Stimulated activated naive CD8-positive, alpha-beta T cell treated with anti-CD3 and anti-CD28 coated beads, Interleukin-15, amount 100 ng/mL, for 72 hours (primary cell): ENCODE measurements around the gene TMEM174.

ENCODE experiments used
- ATAC-seq: fragments of 150-1000 bp; cut with Tn5 transposase; 2 replicates; pipeline ENCODE4 v1.10.0; 2021; ENCODE audit warnings: mild to moderate bottlenecking, moderate library complexity
- DNase-seq, 2 donors: peaks; one replicate each; pipeline ENCODE4 v3.0.0; 2021 to 2022
- H3K27ac Mint-ChIP-seq, 2 donors: one replicate each; pipeline ENCODE4 v1.8.0; 2022; ENCODE audit warnings: mild to moderate bottlenecking in 2 of 2, mixed read lengths in 2 of 2, moderate library complexity in 2 of 2
- H3K27me3 Mint-ChIP-seq: one replicate; pipeline ENCODE4 v1.8.0; 2022; ENCODE audit warnings: mixed read lengths
- H3K4me1 Mint-ChIP-seq: one replicate; pipeline ENCODE4 v1.8.0; 2022; ENCODE audit warnings: mild to moderate bottlenecking, mixed read lengths
- H3K4me3 Mint-ChIP-seq, 2 donors: one replicate each; pipeline ENCODE4 v1.8.0; 2022; ENCODE audit warnings: mild to moderate bottlenecking in 2 of 2, mixed read lengths in 2 of 2, moderate library complexity in 1 of 2
- H3K9me3 Mint-ChIP-seq, 2 donors: one replicate each; pipeline ENCODE4 v1.8.0; 2022; ENCODE audit warnings: mixed read lengths in 2 of 2

TMEM174 gene

GRCh38 chr5:73172951-73173350 is at the start of gene TMEM174:
Gene TMEM174 (plus strand): TSS chr5:73173193. CDS start chr5:73173244, 51 bp downstream.
- peaks cover 95% of the 10 kb centered on the region for H3K27me3 Mint-ChIP-seq

DNA sequence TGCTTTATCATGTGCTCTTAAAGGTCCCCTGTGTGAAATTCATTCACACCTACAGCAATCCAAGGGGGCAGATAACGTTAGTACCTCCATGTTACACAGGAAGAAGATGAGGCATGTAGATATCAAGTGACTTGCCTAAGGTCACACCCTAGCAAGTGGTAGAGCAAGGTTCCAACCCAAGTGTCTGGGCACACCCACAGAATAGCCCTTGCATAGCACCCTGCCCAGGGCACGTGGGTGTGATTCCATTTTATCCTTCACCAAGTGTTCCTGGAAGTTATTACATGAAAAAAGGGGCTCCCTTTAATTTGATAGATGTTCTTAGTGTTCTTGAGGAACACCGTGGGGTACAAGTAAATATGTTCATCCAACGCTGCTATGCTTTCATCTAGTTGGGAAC is 47.7 kb upstream of the TMEM174 start:
- DNase-seq (no peak), ATAC-seq (no peak)
- Mint-ChIP-seq H3K9me3 (no peaks in the 10 kb centered on the region), H3K27ac (no peak overlapping the region), H3K27me3 (peaks cover 92% of the 10 kb centered on the region), H3K4me1 (peaks cover 15% of the 10 kb centered on the region), H3K4me3 (no peak overlapping the region)

More at GRCh38 chr5:73172951-73173350, at the start of gene TMEM174:
- DNase-seq (no peak), ATAC-seq (no peak)
- H3K27ac Mint-ChIP-seq: no peak within 1 kb of the TSS
- peaks cover 0 to 6% of the 10 kb centered on the region in 2 donors for H3K9me3 Mint-ChIP-seq
- H3K4me1 Mint-ChIP-seq: peaks cover 6% of the 10 kb centered on the region
- H3K4me3 Mint-ChIP-seq: no peak within 1 kb of the TSS

- peaks cover 15% of the 10 kb centered on the region for H3K4me1 Mint-ChIP-seq
- DNase-seq: no peak
- no peaks in the 10 kb centered on the region for H3K9me3 Mint-ChIP-seq
- H3K27ac Mint-ChIP-seq: no peak overlapping the region
- H3K27me3 Mint-ChIP-seq: peaks cover 93% of the 10 kb centered on the region
- ATAC-seq: no peak
- no peak overlapping the region for H3K4me3 Mint-ChIP-seq
These were observed 46.6 kb upstream of the TMEM174 start for GRCh38 chr5:73126381-73126780.

DNA sequence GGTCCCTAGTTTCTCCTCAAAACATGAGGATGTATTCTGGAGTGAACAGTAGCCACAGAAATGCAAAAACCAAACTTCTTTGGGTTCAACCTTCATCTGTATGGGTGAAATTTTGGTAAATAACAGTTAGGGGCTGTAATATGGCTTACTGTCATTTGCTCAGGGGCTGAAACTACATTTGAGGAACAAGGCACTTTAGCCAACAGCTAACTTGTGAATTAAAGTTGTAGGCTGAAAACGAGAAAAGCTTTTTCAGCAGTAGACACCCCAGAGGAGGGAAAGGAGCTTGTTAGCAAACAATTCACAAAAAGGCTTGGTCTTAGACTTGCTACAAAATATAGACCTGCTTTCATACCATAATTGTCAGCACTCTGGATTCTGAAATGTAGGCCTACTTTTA is 46.0 kb upstream of the TMEM174 start:
- Mint-ChIP-seq H3K27ac (no peak overlapping the region), H3K4me1 (peaks cover 15% of the 10 kb centered on the region), H3K27me3 (peaks cover 92% of the 10 kb centered on the region), H3K9me3 (no peaks in the 10 kb centered on the region), H3K4me3 (no peak overlapping the region)
- DNase-seq (no peak), ATAC-seq (no peak)

- Mint-ChIP-seq H3K4me3 (no peak overlapping the region), H3K9me3 (no peaks in the 10 kb centered on the region), H3K27ac (no peak overlapping the region), H3K4me1 (peaks cover 1% of the 10 kb centered on the region), H3K27me3 (peaks cover 90% of the 10 kb centered on the region)
- DNase-seq: no peak
- no peak for ATAC-seq
These were observed 43.9 kb upstream of the TMEM174 start for GRCh38 chr5:73129143-73129542.

DNA sequence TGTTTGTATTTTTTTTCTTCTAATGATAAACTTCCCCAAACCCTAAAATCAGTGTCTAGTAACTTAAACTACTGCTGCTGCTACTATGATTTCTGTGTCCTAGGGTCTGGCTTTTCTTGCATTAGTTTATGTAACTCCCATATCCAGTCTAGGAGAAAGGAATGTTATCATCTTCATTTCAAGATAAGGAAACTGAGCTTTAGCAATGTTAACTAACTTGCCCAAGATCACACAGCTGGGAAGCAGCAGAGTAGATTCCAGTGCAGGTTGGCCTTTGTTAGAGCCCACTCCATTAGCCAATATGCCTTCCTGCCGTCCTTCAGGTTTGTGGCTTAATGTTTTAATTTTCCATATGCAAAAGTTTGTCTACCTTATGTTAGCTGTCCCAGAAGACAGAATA is 42.2 kb upstream of the TMEM174 start:
- H3K4me1 Mint-ChIP-seq: no peaks in the 10 kb centered on the region
- DNase-seq (no peak), ATAC-seq (no peak)
- H3K27ac Mint-ChIP-seq: no peak overlapping the region
- H3K4me3 Mint-ChIP-seq: no peak overlapping the region
- H3K9me3 Mint-ChIP-seq: no peaks in the 10 kb centered on the region
- peaks cover 90% of the 10 kb centered on the region for H3K27me3 Mint-ChIP-seq

GRCh38 chr5:73131711-73132425 is 41.1 kb upstream of the TMEM174 start:
- Mint-ChIP-seq H3K4me3 (no peak overlapping the region), H3K9me3 (no peaks in the 10 kb centered on the region), H3K27ac (no peak overlapping the region), H3K27me3 (peaks cover 90% of the 10 kb centered on the region), H3K4me1 (no peaks in the 10 kb centered on the region)
- ATAC-seq (no peak), DNase-seq (no peak)

GRCh38 chr5:73132759-73133158 is 40.2 kb upstream of the TMEM174 start:
- ATAC-seq: no peak
- Mint-ChIP-seq H3K27ac (no peak overlapping the region), H3K9me3 (no peaks in the 10 kb centered on the region), H3K27me3 (peaks cover 96% of the 10 kb centered on the region), H3K4me3 (no peak overlapping the region), H3K4me1 (no peaks in the 10 kb centered on the region)
- no peak for DNase-seq

GRCh38 chr5:73135021-73135420 is 38.0 kb upstream of the TMEM174 start:
- no peak overlapping the region for H3K27ac Mint-ChIP-seq
- peaks cover 92% of the 10 kb centered on the region for H3K27me3 Mint-ChIP-seq
- no peak for DNase-seq
- H3K4me3 Mint-ChIP-seq: no peak overlapping the region
- no peaks in the 10 kb centered on the region for H3K4me1 Mint-ChIP-seq
- no peaks in the 10 kb centered on the region for H3K9me3 Mint-ChIP-seq
- ATAC-seq: no peak

- ATAC-seq: peak; percentile 60
- DNase-seq: no peak
- Mint-ChIP-seq H3K4me1 (no peaks in the 10 kb centered on the region), H3K27ac (no peak overlapping the region), H3K9me3 (no peaks in the 10 kb centered on the region), H3K27me3 (peaks cover 88% of the 10 kb centered on the region), H3K4me3 (no peak overlapping the region)
These were observed 37.5 kb upstream of the TMEM174 start for GRCh38 chr5:73135429-73136054.

- no peaks in the 10 kb centered on the region for H3K4me1 Mint-ChIP-seq
- no peak overlapping the region for H3K27ac Mint-ChIP-seq
- H3K4me3 Mint-ChIP-seq: no peak overlapping the region
- no peaks in the 10 kb centered on the region for H3K9me3 Mint-ChIP-seq
- DNase-seq: no peak
- peaks cover 86% of the 10 kb centered on the region for H3K27me3 Mint-ChIP-seq
- ATAC-seq: no peak
These were observed 36.9 kb upstream of the TMEM174 start for GRCh38 chr5:73136055-73136562.

DNA sequence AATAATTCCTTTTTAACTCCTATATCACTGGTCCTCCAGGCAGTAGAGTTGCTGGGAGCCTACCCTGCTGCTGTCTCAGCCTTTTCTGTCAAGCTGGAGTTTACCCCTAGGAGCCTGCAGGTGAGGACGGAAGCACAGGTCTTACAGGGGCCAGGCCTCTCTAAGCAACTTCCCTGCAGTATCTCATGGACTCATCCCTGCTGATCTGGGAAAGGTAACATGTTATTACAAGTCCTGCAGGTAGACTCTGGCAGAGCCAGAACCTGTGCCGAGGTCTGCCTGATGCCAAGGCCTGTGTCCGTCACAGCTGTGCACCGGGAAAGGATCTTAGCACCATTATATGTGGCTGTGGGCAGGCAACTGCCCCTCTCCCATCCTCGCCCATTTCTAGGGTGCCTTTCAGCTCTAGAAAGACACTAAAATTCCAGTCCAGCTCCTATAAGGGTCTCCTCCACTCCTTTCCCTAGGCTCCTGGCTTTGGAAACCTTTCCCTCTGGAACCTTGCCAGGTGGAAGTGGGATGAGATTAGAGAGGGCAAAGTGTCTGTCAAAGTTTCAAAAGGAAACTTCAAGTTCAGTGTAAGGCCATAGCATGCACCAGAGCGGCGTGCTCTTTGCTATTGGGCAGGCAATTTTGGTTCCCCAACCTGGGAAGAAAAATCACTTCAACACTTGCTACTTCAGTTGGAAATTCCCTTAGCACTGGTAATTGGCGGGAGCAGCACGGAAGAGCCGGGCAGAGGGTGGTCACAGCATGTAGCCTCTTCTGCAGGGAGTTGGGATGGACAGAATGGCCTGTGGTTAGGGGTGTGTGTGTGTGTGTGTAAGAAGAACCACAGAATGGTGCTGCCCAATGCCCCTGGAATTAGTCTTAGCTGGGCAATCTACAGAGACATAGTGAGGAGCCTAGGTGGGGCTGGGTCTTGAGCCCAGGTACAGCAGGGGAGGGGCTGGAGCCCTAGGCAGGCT is 35.1 kb upstream of the TMEM174 start:
- Mint-ChIP-seq H3K4me3 (no peak overlapping the region), H3K4me1 (no peaks in the 10 kb centered on the region), H3K27ac (no peak overlapping the region), H3K27me3 (peaks cover 88% of the 10 kb centered on the region), H3K9me3 (no peaks in the 10 kb centered on the region)
- ATAC-seq: no peak
- no peak for DNase-seq

DNA sequence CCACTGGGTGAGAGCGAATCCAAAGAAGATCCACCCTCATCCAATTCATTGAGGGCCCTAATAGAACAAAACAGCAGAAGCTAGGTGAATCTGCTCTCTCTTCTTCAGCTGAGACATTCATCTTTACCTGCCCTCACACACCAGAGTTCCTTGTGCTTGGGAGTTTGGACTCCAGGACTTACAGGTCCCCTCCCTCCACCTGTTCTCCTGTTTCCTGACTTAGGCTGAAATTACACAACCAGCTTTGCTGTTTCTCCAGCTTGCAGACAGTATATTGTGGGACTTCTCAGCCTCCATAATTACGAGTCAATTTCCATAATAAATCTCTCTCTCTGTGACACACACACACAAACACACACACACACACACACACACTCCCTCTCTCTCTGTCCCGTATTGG is 33.5 kb upstream of the TMEM174 start:
- Mint-ChIP-seq H3K9me3 (no peaks in the 10 kb centered on the region), H3K27ac (no peak overlapping the region), H3K4me3 (no peak overlapping the region), H3K4me1 (no peaks in the 10 kb centered on the region), H3K27me3 (peaks cover 88% of the 10 kb centered on the region)
- DNase-seq (no peak), ATAC-seq (no peak)

GRCh38 chr5:73140801-73141200 is 32.2 kb upstream of the TMEM174 start:
- peaks cover 88% of the 10 kb centered on the region for H3K27me3 Mint-ChIP-seq
- ATAC-seq (no peak), DNase-seq (no peak)
- no peaks in the 10 kb centered on the region for H3K9me3 Mint-ChIP-seq
- H3K4me1 Mint-ChIP-seq: no peaks in the 10 kb centered on the region
- no peak overlapping the region for H3K4me3 Mint-ChIP-seq
- H3K27ac Mint-ChIP-seq: no peak overlapping the region

GRCh38 chr5:73142035-73142434 is 31.0 kb upstream of the TMEM174 start:
- DNase-seq: no peak
- no peak overlapping the region for H3K4me3 Mint-ChIP-seq
- no peaks in the 10 kb centered on the region for H3K9me3 Mint-ChIP-seq
- ATAC-seq: no peak
- peaks cover 88% of the 10 kb centered on the region for H3K27me3 Mint-ChIP-seq
- H3K4me1 Mint-ChIP-seq: no peaks in the 10 kb centered on the region
- H3K27ac Mint-ChIP-seq: no peak overlapping the region
